ACC112 (cell line): Measurements from ENCODE around the gene LGALSL.

Experiments used
- H2AFZ ChIP-seq: fragments of 200-600 bp; sonication (generic); one replicate; pipeline ENCODE4 v1.6.0; 2017; ENCODE audit warnings: antibody characterized with exemption, low read length; ENCODE audit not compliant: unreplicated experiment
- H3K27ac ChIP-seq: fragments of 200-600 bp; sonication (generic); 2 replicates; pipeline ENCODE4 v1.5.1; 2014; ENCODE audit warnings: low read depth, mild to moderate bottlenecking, antibody characterized with exemption, low read length, moderate library complexity
- H3K27me3 ChIP-seq: fragments of 200-600 bp; sonication (generic); 2 replicates; pipeline ENCODE4 v1.6.1; 2014; ENCODE audit warnings: mild to moderate bottlenecking, antibody characterized with exemption, low read length, moderate library complexity, mixed read lengths; ENCODE audit not compliant: insufficient read depth
- H3K36me3 ChIP-seq: fragments of 200-600 bp; sonication (generic); 2 replicates; pipeline ENCODE4 v1.6.1; 2016; ENCODE audit warnings: mild to moderate bottlenecking, antibody characterized with exemption, low read length, moderate library complexity, mixed read lengths; ENCODE audit not compliant: insufficient read depth
- H3K4me1 ChIP-seq: fragments of 200-600 bp; sonication (generic); one replicate; pipeline ENCODE4 v1.6.1; 2016; ENCODE audit warnings: low read length, mixed read lengths; ENCODE audit not compliant: insufficient read depth, unreplicated experiment, control insufficient read depth
- H3K4me3 ChIP-seq: fragments of 200-600 bp; sonication (generic); 2 replicates; pipeline ENCODE4 v1.5.1; 2014; ENCODE audit warnings: mild to moderate bottlenecking, low read depth, low read length
- H3K79me2 ChIP-seq: fragments of 200-600 bp; sonication (generic); one replicate; pipeline ENCODE4 v1.6.0; 2016; ENCODE audit warnings: low read length; ENCODE audit not compliant: control insufficient read depth, unreplicated experiment, insufficient read depth

Gene LGALSL

GRCh38 chr2:64420677-64421076 is 33.3 kb upstream of the LGALSL start:
- Histone ChIP-seq H3K79me2 (no peaks in the 10 kb centered on the region), H3K27ac (no peak overlapping the region), H3K4me3 (no peak overlapping the region), H3K4me1 (peaks cover 5% of the 10 kb centered on the region), H3K27me3 (no peaks in the 10 kb centered on the region), H2AFZ (no peak overlapping the region), H3K36me3 (no peaks in the 10 kb centered on the region)

GRCh38 chr2:64421201-64421600 is 32.8 kb upstream of the LGALSL start:
- peaks cover 10% of the 10 kb centered on the region for H3K4me1 ChIP-seq
- H2AFZ ChIP-seq, result no peak overlapping the region
- H3K79me2 ChIP-seq, result no peaks in the 10 kb centered on the region
- H3K27ac ChIP-seq, result no peak overlapping the region
- no peak overlapping the region for H3K4me3 ChIP-seq
- H3K27me3 ChIP-seq, result no peaks in the 10 kb centered on the region
- no peaks in the 10 kb centered on the region for H3K36me3 ChIP-seq

GRCh38 chr2:64422466-64422865 is 31.5 kb upstream of the LGALSL start:
- peaks cover 14% of the 10 kb centered on the region for H3K4me1 ChIP-seq
- no peaks in the 10 kb centered on the region for H3K36me3 ChIP-seq
- no peak overlapping the region for H3K27ac ChIP-seq

DNA sequence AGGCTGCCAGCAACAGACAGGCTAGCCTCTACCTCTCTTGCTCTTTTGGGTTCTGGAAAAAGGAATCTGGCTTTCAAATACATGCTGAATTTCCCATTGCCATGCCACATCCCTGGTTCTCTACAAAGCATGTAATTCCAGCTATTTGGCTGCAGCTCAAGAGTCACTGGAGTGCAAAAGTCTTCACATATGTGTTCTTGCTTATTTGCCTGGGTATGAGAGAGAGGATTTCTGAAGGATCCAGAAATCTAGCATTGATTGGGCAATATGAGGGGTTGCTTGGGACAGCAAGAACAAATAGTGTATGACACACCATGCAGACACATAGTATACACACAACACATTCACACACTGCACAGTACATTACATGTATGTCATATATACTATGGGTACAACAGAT is 30.7 kb upstream of the LGALSL start:
- no peaks in the 10 kb centered on the region for H3K79me2 ChIP-seq
- H3K27me3 ChIP-seq, result no peaks in the 10 kb centered on the region
- no peak overlapping the region for H3K27ac ChIP-seq
- H3K4me1 ChIP-seq, result peaks cover 14% of the 10 kb centered on the region
- H3K36me3 ChIP-seq, result no peaks in the 10 kb centered on the region
- H2AFZ ChIP-seq, result no peak overlapping the region
- H3K4me3 ChIP-seq, result no peak overlapping the region

More at GRCh38 chr2:64422466-64422865, 31.5 kb upstream of the LGALSL start:
- H3K79me2 ChIP-seq, result no peaks in the 10 kb centered on the region
- no peak overlapping the region for H3K4me3 ChIP-seq
- H2AFZ ChIP-seq, result no peak overlapping the region
- H3K27me3 ChIP-seq, result no peaks in the 10 kb centered on the region

DNA sequence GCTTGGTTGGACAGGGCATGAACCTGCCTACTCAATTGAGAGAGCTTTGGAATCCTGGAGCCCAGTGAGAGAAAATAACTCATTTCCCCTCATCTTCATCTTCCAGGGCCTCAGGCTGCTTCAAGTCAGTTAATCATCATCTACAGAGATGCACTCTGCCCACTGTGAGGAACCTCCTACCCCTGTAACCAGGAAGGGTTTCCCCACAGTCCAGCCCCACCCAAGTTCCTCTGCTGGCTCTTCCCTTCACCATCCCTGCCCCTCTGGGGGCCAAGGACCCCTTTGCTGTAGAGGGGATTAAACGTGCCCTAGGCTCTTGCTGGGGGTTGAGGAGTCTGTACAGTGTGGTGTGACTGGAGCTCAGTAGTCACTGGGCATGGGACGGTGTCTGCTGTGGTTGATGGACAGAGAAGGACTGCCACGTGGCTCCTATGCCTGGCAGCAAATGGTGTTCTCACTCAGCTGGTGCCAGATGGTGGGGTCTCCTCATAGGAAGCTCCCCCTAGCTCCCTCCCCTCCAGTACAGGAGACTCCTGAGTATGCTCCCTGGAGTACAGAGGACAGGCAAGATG is 29.5 kb upstream of the LGALSL start:
- peaks cover 14% of the 10 kb centered on the region for H3K4me1 ChIP-seq
- no peaks in the 10 kb centered on the region for H3K79me2 ChIP-seq
- no peak overlapping the region for H3K4me3 ChIP-seq
- no peaks in the 10 kb centered on the region for H3K36me3 ChIP-seq
- no peaks in the 10 kb centered on the region for H3K27me3 ChIP-seq
- no peak overlapping the region for H3K27ac ChIP-seq
- no peak overlapping the region for H2AFZ ChIP-seq

GRCh38 chr2:64426183-64426952 is 27.6 kb upstream of the LGALSL start:
- peaks cover 14% of the 10 kb centered on the region for H3K4me1 ChIP-seq
- no peaks in the 10 kb centered on the region for H3K27me3 ChIP-seq
- peak overlapping the region; percentile 18; the same call in 1 of the 2 replicates for H3K4me3 ChIP-seq
- no peaks in the 10 kb centered on the region for H3K79me2 ChIP-seq
- peak overlapping the region; percentile 4; the same call in 1 of the 2 replicates for H3K27ac ChIP-seq
- H2AFZ ChIP-seq, result peak overlapping the region; percentile 39
- no peaks in the 10 kb centered on the region for H3K36me3 ChIP-seq

- Histone ChIP-seq H3K4me1 (no peaks in the 10 kb centered on the region), H3K4me3 (no peak overlapping the region)
These were observed 19.8 kb upstream of the LGALSL start for GRCh38 chr2:64434039-64434657.

DNA sequence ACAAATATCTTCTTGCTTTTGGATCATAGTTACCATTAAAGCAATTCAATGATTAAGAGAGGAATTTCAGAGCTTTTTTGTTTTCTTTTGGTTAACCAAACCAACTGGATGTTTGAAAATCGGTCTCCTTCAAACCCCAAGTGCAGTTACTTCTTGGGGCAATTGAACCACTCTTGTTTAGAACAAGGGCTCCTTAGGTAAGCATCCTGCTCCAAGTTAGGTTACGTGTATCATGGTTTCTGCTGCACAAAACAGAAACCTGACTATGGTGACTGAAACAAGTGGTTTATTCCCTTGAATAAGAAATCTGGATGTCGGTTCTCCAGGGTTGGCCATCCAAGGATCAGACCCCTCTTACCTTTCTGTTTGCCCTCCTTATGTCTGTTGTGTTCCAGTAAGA is 16.1 kb upstream of the LGALSL start:
- Histone ChIP-seq H3K27me3 (peaks cover 49% of the 10 kb centered on the region), H3K4me1 (no peaks in the 10 kb centered on the region), H3K79me2 (no peaks in the 10 kb centered on the region), H3K27ac (no peak overlapping the region), H3K4me3 (no peak overlapping the region), H3K36me3 (no peaks in the 10 kb centered on the region), H2AFZ (no peak overlapping the region)

More at GRCh38 chr2:64434039-64434657, 19.8 kb upstream of the LGALSL start:
- H3K79me2 ChIP-seq, result no peaks in the 10 kb centered on the region
- H2AFZ ChIP-seq, result no peak overlapping the region
- no peaks in the 10 kb centered on the region for H3K36me3 ChIP-seq
- no peak overlapping the region for H3K27ac ChIP-seq
- H3K27me3 ChIP-seq, result peaks cover 21% of the 10 kb centered on the region

- Histone ChIP-seq H3K27ac (no peak overlapping the region), H3K27me3 (peaks cover 55% of the 10 kb centered on the region), H3K79me2 (no peaks in the 10 kb centered on the region), H2AFZ (no peak overlapping the region), H3K4me3 (no peak overlapping the region), H3K36me3 (no peaks in the 10 kb centered on the region), H3K4me1 (no peaks in the 10 kb centered on the region)
These were observed 14.8 kb upstream of the LGALSL start for GRCh38 chr2:64439194-64439593.

DNA sequence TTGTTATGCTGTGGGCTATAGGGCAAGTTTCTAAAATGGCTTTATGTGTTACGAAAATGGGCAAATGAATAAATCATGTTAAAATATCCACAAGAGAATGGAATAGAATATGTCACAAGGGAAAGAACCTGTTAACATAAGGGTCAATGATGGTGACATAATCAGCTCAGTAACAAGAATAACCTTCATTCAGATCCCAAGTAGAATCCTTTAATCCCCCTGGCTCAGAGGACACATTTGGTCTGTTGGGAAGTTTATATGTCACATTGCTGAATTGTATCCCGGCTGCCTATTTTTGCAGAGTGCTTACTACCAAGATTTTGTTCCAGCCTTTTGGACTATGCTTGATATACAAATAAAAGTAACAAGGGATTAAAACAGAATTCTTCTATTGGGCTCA is 13.1 kb upstream of the LGALSL start:
- Histone ChIP-seq H3K4me3 (no peak overlapping the region), H3K27ac (no peak overlapping the region), H3K36me3 (no peaks in the 10 kb centered on the region), H3K4me1 (no peaks in the 10 kb centered on the region), H3K27me3 (peaks cover 55% of the 10 kb centered on the region), H2AFZ (no peak overlapping the region), H3K79me2 (no peaks in the 10 kb centered on the region)

- Histone ChIP-seq H3K4me3 (no peak overlapping the region), H3K4me1 (no peaks in the 10 kb centered on the region), H3K27me3 (peaks cover 49% of the 10 kb centered on the region), H3K27ac (no peak overlapping the region), H3K79me2 (no peaks in the 10 kb centered on the region), H2AFZ (no peak overlapping the region), H3K36me3 (no peaks in the 10 kb centered on the region)
These were observed 11.7 kb upstream of the LGALSL start for GRCh38 chr2:64442277-64442676.
